ACHN (cell line): ENCODE measurements around the gene ALG1L2.
A peak's percentile ranks its signal among the peaks of the same experiment; 100 is the strongest.
"Not testable (repeated sequence)": the region's sequence is repeated elsewhere in the genome, so short reads cannot be mapped to it uniquely, and the experiment has no call there.

Experiments used
- DNase-seq: peaks from one replicate; pipeline ENCODE4 v3.0.0-alpha.2; 2015
- in situ Hi-C: cut with HindIII; loops from 2 replicates; pipeline ENCODE4 v1.10.0; 2017; ENCODE audit warnings: low sequenced_read_pairs, low pct_ligation_motif_present, low pct_unique_long_range_greater_than_20kb

Gene ALG1L2

GRCh38 chr3:130081351-130081881 lies at the start of gene ALG1L2:
TSS of gene ALG1L2 (plus strand) at chr3:130081831. CDS start at chr3:130082017, 186 bp downstream.
- in situ Hi-C loops: no loop called here
- no peak for DNase-seq

- in situ Hi-C loops: not testable (repeated sequence)
Measured at GRCh38 chr3:130037126-130037815, 44.4 kb upstream of the ALG1L2 start.

GRCh38 chr3:130042736-130043135 lies 38.9 kb upstream of the ALG1L2 start:
- DNase-seq, in situ Hi-C loops: not testable (repeated sequence)

More at GRCh38 chr3:130037126-130037815, 44.4 kb upstream of the ALG1L2 start:
- peak; percentile 8 for DNase-seq

- DNase-seq, in situ Hi-C loops: not testable (repeated sequence)
Measured at GRCh38 chr3:130043658-130044057, 38.0 kb upstream of the ALG1L2 start.

GRCh38 chr3:130044370-130044769 lies 37.3 kb upstream of the ALG1L2 start:
- in situ Hi-C loops: no loop called here
- no peak for DNase-seq

GRCh38 chr3:130048726-130049125 lies 32.9 kb upstream of the ALG1L2 start:
- in situ Hi-C loops: no loop called here

GRCh38 chr3:130052366-130052765 lies 29.3 kb upstream of the ALG1L2 start:
- in situ Hi-C loops, DNase-seq: not testable (repeated sequence)

More at GRCh38 chr3:130048726-130049125, 32.9 kb upstream of the ALG1L2 start:
- no peak for DNase-seq

- in situ Hi-C loops, DNase-seq: not testable (repeated sequence)
Measured at GRCh38 chr3:130052965-130053364, 28.7 kb upstream of the ALG1L2 start.

- DNase-seq, in situ Hi-C loops: not testable (repeated sequence)
Measured at GRCh38 chr3:130057536-130058266, 23.9 kb upstream of the ALG1L2 start.

- DNase-seq, in situ Hi-C loops: not testable (repeated sequence)
Measured at GRCh38 chr3:130058267-130058657, 23.4 kb upstream of the ALG1L2 start.

- DNase-seq, in situ Hi-C loops: not testable (repeated sequence)
Measured at GRCh38 chr3:130058716-130059115, 22.9 kb upstream of the ALG1L2 start.

GRCh38 chr3:130059162-130059561 lies 22.5 kb upstream of the ALG1L2 start:
- in situ Hi-C loops, DNase-seq: not testable (repeated sequence)

- no peak for DNase-seq
- in situ Hi-C loops: no loop called here
Measured at GRCh38 chr3:130073582-130073981, 8.0 kb upstream of the ALG1L2 start.

- no peak for DNase-seq
- in situ Hi-C loops: no loop called here
Measured at GRCh38 chr3:130077636-130078035, 4.0 kb upstream of the ALG1L2 start.

- in situ Hi-C loops: not testable (repeated sequence)
Measured at GRCh38 chr3:130083363-130084090, 1.9 kb downstream of the ALG1L2 start.

GRCh38 chr3:130084436-130084980 lies 2.9 kb downstream of the ALG1L2 start:
- no peak for DNase-seq
- in situ Hi-C loops: no loop called here

More at GRCh38 chr3:130083363-130084090, 1.9 kb downstream of the ALG1L2 start:
- not testable (repeated sequence) for DNase-seq

- no peak for DNase-seq
- in situ Hi-C loops: no loop called here
Measured at GRCh38 chr3:130085881-130086280, 4.2 kb downstream of the ALG1L2 start.

GRCh38 chr3:130086628-130087027 lies 5.0 kb downstream of the ALG1L2 start:
- DNase-seq, in situ Hi-C loops: not testable (repeated sequence)
